ENCODE data around the gene CSTF1.
A peak's percentile ranks its signal among the peaks of the same experiment; 100 is the strongest.

CSTF1 gene

GRCh38 chr20:56392132-56392880, at the start of gene CSTF1, which contains the start of gene AURKA:
TSS of gene CSTF1 (plus strand) at chr20:56392645. CDS start at chr20:56395553, 2,908 bp downstream.
TSS of gene AURKA (minus strand) at chr20:56392215. CDS start at chr20:56388197, 4,018 bp downstream.
- H3K9me2 ChIP-seq (replicated peaks; ENCODE audit: low read depth, low read length) = no peaks in the 10 kb centered on the region
- no peaks in the 10 kb centered on the region for H3F3A ChIP-seq (ENCODE audit: low read depth)
- H2AFZ ChIP-seq (ENCODE audit: low read length) = peak within 1 kb of the TSS; percentile 96
- peaks cover 35% of the 10 kb centered on the region; the same call in 1 of the 2 replicates for H3K36me3 ChIP-seq (ENCODE audit: insufficient read depth, low read length)
- H3K9ac ChIP-seq (ENCODE audit: low read depth, low read length, poor library complexity, severe bottlenecking) = peak within 1 kb of the TSS; percentile 99
- H3K4me1 ChIP-seq (ENCODE audit: insufficient read depth, low read length, poor library complexity, severe bottlenecking) = peaks cover 55% of the 10 kb centered on the region
- H3K79me2 ChIP-seq (ENCODE audit: insufficient read depth, low read length) = peaks cover 88% of the 10 kb centered on the region
- H3K27me3 ChIP-seq (ENCODE audit: insufficient read depth, low read length, poor library complexity, severe bottlenecking) = peaks cover 4% of the 10 kb centered on the region
- TF ChIP-seq, protein P1, sequence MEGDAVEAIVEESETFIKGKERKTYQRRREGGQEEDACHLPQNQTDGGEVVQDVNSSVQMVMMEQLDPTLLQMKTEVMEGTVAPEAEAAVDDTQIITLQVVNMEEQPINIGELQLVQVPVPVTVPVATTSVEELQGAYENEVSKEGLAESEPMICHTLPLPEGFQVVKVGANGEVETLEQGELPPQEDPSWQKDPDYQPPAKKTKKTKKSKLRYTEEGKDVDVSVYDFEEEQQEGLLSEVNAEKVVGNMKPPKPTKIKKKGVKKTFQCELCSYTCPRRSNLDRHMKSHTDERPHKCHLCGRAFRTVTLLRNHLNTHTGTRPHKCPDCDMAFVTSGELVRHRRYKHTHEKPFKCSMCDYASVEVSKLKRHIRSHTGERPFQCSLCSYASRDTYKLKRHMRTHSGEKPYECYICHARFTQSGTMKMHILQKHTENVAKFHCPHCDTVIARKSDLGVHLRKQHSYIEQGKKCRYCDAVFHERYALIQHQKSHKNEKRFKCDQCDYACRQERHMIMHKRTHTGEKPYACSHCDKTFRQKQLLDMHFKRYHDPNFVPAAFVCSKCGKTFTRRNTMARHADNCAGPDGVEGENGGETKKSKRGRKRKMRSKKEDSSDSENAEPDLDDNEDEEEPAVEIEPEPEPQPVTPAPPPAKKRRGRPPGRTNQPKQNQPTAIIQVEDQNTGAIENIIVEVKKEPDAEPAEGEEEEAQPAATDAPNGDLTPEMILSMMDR (conservative IDR thresholded peaks at IDR 0.05; ENCODE audit: low read length) = no peak
- TF ChIP-seq EZH2phosphoT487 (IDR thresholded peaks at IDR 0.05; ENCODE audit: borderline replicate concordance) = no peak
- H3K9me3 ChIP-seq (ENCODE audit: insufficient read depth, low read depth, low read length) = no peaks in the 10 kb centered on the region
- H4K20me1 ChIP-seq (ENCODE audit: insufficient read depth, low read length, poor library complexity, severe bottlenecking) = peaks cover 46% of the 10 kb centered on the region
- peak within 1 kb of the TSS; percentile 96 for H3K4me2 ChIP-seq (ENCODE audit: low read depth, low read length, poor library complexity, severe bottlenecking)
- peak within 1 kb of the TSS; percentile 98 for H3K4me3 ChIP-seq (ENCODE audit: low read length, poor library complexity, severe bottlenecking)

- Histone ChIP-seq H3K4me1 (ENCODE audit: insufficient read depth, low read length, poor library complexity, severe bottlenecking) (no peaks in the 10 kb centered on the region), H3K9me3 (ENCODE audit: insufficient read depth, low read depth, low read length) (no peaks in the 10 kb centered on the region), H2AFZ (ENCODE audit: low read length) (no peak overlapping the region), H4K20me1 (ENCODE audit: insufficient read depth, low read length, poor library complexity, severe bottlenecking) (no peaks in the 10 kb centered on the region), H3K27me3 (ENCODE audit: insufficient read depth, low read length, poor library complexity, severe bottlenecking) (no peaks in the 10 kb centered on the region), H3F3A (ENCODE audit: low read depth) (no peaks in the 10 kb centered on the region), H3K36me3 (ENCODE audit: insufficient read depth, low read length) (no peaks in the 10 kb centered on the region), H3K79me2 (ENCODE audit: insufficient read depth, low read length) (no peaks in the 10 kb centered on the region), H3K9ac (ENCODE audit: low read depth, low read length, poor library complexity, severe bottlenecking) (no peak overlapping the region), H3K9me2 (replicated peaks; ENCODE audit: low read depth, low read length) (no peaks in the 10 kb centered on the region), H3K4me2 (ENCODE audit: low read depth, low read length, poor library complexity, severe bottlenecking) (no peak overlapping the region), H3K4me3 (ENCODE audit: low read length, poor library complexity, severe bottlenecking) (no peak overlapping the region)
- no peak for TF ChIP-seq EZH2phosphoT487 (IDR thresholded peaks at IDR 0.05; ENCODE audit: borderline replicate concordance)
- TF ChIP-seq, protein P1 (conservative IDR thresholded peaks at IDR 0.05; ENCODE audit: low read length) = no peak
Measured at GRCh38 chr20:56342783-56343182, 49.7 kb upstream of the CSTF1 start.

DNA sequence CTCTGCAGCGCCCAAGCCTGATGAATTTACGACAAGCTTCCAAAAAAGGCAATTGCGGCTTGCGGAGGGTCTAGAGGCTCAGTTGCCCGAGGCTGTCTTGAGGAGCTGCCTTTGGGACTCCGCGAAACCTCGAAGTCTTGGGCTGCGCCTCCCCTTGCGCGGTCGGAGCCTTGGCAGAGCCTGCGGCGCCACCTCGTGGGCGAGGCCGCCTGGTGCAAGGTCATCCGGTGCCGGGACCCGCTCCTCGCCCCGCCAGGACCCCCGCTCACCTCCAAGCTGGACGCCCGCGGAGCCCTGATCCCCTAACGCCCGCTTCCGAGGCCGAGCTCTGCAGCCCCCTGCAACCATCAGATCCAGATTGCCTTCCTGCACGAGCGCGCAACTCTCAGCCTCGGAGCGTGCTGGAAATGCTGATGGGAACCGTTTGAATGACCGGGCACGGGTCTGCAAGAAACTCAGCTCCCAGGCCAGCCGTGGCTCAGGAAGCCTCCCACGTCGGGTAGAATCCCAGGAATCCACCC, 48.5 kb upstream of the CSTF1 start:
- Histone ChIP-seq H3F3A (ENCODE audit: low read depth) (no peaks in the 10 kb centered on the region), H2AFZ (ENCODE audit: low read length) (no peak overlapping the region), H3K27me3 (ENCODE audit: insufficient read depth, low read length, poor library complexity, severe bottlenecking) (no peaks in the 10 kb centered on the region), H3K9me2 (replicated peaks; ENCODE audit: low read depth, low read length) (no peaks in the 10 kb centered on the region), H3K4me2 (ENCODE audit: low read depth, low read length, poor library complexity, severe bottlenecking) (no peak overlapping the region), H3K79me2 (ENCODE audit: insufficient read depth, low read length) (no peaks in the 10 kb centered on the region), H3K4me3 (ENCODE audit: low read length, poor library complexity, severe bottlenecking) (no peak overlapping the region), H4K20me1 (ENCODE audit: insufficient read depth, low read length, poor library complexity, severe bottlenecking) (no peaks in the 10 kb centered on the region), H3K9me3 (ENCODE audit: insufficient read depth, low read depth, low read length) (no peaks in the 10 kb centered on the region), H3K4me1 (ENCODE audit: insufficient read depth, low read length, poor library complexity, severe bottlenecking) (no peaks in the 10 kb centered on the region), H3K36me3 (ENCODE audit: insufficient read depth, low read length) (no peaks in the 10 kb centered on the region), H3K9ac (ENCODE audit: low read depth, low read length, poor library complexity, severe bottlenecking) (no peak overlapping the region)
- TF ChIP-seq EZH2phosphoT487 (IDR thresholded peaks at IDR 0.05; ENCODE audit: borderline replicate concordance) = no peak
- TF ChIP-seq, protein P1 (conservative IDR thresholded peaks at IDR 0.05; ENCODE audit: low read length) = peak; percentile 21
